NCI-H748 treated with DMSO at 0.1 percent for 48 hours (cell line): Measurements from ENCODE around the gene ATP12A.

Experiments
- DNase-seq: peaks from one replicate; lab custom pipeline; 2025; lab: John Stamatoyannopoulos, UW

ATP12A gene

DNA sequence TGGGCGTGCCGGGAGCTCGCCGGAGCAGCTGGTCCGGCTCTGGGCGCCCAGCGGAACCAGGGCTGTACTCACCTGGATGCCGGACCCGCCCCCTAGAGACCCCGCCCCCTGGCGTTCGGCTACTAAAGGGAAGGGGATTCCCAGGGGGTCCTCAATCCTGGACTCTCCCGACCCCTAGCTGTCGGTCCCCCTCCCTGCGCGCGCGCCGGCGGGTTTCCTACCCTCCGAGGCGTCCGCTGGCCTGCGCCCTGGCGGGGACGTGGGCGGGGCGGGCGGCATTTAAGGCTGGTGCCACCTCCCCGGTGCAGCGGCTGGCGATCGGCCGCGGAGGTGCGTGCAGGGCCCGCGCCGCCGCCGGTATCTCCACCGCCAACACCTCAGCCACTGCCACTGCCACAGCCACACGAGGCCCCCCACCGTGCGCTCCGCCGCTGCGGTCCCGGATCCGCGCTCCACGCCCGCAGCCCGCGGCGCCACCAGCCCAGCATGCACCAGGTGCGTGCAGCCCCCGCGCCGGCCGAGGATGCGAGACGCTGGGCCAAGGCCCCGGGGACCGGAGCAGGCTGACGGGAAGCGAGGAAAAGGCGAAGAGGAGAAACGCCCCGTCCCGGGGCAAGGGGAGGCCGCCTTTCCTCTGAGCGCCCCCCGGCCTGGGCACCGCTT is at the start of gene ATP12A:
Gene ATP12A, plus strand, starts transcription at position 151 of the 663 bp plus-strand sequence. Its CDS starts 336 bp downstream, at position 487.
- DNase-seq = peak; percentile 43

- DNase-seq = no peak
Measured at GRCh38 chr13:24630851-24631620, 49.2 kb upstream of the ATP12A start.

DNA sequence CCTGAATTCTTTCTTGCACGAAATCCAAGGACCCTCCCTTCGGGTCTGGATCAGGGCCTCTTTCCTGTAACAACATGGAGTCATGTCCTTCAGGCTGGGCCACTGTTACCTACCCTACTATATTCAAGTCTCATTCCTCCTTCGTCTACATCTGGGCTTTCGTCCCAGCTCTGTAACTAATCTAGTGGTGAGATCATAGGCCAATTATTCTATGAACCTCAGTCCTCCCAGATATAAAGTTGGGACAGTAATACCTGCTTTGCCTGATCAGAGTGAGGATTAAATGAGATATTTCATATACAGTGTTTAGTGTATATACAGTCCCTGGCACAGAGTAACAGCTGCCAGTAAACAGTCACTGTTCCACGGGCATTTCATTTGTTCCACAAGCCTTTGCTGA is 48.3 kb upstream of the ATP12A start:
- no peak for DNase-seq

DNA sequence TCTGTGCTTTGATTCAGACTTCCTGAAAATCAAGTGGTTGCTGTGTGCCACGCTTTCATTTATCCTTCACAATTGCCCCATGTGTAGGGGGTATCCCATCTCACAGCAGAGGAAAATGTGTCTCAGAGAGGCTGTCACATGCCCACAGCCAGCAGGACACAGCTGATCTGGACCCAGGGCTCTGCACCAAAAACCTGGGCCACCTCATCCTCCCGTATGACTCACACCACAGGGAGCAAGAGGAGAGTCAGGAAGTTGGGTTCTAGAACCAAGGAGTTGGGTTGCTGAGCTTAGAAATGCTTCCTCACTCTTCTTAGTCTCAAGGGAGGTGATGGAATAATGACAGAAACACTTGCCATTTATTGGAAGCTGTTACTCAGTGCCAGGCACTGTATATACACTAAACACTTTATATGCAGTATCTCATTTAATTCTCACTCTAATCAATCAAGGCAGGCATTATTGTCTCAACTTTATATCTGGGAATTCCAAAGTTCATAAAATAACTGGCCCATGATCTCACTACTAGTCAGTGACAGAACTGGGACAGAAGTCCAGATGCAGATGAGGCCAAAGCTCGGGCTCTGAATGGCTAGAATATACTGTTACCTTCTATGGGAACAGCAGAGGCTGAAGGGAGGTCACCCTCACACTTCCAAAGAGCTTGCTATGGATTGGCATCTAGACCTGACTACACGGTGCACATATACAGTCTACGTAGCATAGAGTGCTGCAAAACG is 47.7 kb upstream of the ATP12A start:
- no peak for DNase-seq

GRCh38 chr13:24636776-24637175 is 43.4 kb upstream of the ATP12A start:
- no peak for DNase-seq

DNA sequence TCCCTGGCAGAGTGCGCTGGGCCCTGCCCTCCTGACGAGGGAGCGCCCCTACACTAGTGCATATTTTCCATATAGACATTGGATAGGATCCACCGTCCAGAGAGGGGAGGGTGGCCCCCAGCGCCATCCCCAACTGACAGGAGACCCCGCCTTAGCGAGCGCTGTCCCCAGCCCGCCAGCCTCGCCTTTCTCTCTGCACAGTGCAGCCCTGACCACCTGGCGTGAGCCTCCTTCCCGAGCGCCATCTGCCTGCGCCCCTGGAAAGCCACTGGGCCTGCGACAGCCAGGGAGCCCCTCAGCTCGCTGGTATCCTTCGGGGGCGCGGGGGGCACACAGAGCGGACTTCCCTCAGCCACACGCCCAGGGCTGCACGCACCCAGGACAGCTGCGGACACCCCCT is 42.1 kb upstream of the ATP12A start:
- DNase-seq = no peak

GRCh38 chr13:24640752-24641151 is 39.5 kb upstream of the ATP12A start:
- DNase-seq = no peak

- no peak for DNase-seq
Measured at GRCh38 chr13:24642219-24642618, 38.0 kb upstream of the ATP12A start.

DNA sequence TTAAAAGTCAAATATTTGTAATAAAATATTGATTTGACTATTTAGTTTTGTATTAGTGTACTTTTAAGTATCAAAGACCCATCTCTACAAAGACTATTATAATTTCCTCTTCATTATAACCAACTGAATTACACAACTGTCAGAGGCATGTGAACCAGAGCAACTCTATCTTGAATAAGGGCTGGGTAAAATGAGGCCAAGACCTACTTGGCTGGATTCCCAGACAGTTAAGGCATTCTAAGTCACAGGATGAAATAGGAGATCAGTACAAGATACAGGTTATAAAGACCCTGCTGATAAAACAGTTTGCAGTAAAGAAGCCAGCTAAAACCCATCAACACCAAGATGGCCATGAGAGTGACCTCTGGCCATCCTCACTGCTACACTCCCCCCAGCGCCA is 36.2 kb upstream of the ATP12A start:
- DNase-seq = no peak

DNA sequence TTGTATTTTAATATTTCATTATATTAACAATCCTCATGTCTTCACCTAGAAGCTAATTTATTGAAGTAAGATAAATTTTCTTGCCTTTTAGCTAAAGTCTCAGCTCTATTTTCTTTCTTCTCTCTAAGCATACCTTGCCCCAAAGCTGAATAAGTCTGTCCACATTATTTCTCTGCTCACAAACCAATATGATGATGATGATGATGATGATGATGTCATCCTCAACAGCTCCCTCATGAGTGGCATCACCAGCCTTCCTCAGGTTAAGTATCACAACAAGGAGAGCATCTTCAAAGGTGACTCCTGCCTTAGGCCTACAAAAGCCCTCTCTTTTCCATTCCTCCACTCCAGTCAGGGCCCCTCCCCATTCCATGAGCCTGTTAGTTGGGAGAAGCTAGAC is 31.9 kb upstream of the ATP12A start:
- no peak for DNase-seq

DNA sequence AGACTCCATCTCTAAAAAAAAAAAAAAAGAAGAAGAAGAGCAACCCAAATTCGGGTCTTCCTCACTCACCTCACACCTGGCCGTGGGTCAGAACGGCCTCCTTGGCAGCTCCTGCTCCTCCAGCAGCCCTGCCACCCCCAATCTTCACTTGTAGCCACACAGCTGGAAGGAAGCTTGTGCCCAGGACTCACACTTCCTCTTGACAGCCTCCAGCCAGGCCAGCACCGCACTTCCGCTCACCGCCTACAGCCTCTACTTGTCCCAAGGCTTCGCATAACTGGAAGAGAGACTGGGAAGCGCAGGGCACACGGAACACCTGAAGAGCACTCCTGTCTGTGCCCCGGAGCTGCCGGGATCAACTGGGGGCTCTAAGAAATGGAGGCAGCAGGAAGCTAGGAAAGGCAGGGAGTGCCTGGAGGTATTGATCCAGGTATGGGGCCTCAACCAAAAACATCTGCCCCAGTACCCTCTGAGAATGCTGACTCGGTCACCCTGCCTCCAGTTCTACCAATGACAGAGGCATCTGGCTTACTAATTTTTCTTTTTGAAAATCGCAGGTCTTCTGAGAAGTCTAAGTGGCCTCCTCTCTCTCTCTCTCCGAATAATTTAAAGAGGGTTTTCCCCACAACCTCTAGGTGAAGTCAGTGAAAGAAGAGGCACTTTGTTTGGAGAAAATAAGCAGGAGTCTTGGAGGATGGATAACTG is 31.1 kb upstream of the ATP12A start:
- no peak for DNase-seq

- no peak for DNase-seq
Measured at GRCh38 chr13:24649688-24650043, 30.5 kb upstream of the ATP12A start.

GRCh38 chr13:24650161-24650560 is 30.0 kb upstream of the ATP12A start:
- DNase-seq = no peak

- DNase-seq = no peak
Measured at GRCh38 chr13:24651718-24652345, 28.4 kb upstream of the ATP12A start.

GRCh38 chr13:24652359-24652758 is 27.8 kb upstream of the ATP12A start:
- no peak for DNase-seq

DNA sequence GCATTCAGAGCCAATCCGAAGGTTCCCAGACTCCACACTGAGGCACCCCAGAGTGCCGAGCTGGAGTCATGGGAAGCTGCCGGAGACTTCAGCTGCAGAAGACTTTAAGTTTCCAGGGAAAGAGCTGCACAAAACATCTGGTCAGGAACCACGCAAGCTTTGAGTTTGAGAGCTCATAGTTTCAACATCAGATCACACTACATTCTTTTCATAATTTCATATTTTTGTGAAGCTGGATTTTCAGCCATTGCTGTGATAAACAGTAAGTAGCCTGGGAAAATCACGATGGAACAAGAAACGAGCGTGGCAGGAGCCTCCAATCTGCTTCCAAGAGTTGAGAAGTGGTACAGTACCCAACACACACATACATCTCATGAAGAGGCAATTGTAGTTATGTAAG is 25.5 kb upstream of the ATP12A start:
- no peak for DNase-seq

- no peak for DNase-seq
Measured at GRCh38 chr13:24659239-24659638, 21.0 kb upstream of the ATP12A start.

DNA sequence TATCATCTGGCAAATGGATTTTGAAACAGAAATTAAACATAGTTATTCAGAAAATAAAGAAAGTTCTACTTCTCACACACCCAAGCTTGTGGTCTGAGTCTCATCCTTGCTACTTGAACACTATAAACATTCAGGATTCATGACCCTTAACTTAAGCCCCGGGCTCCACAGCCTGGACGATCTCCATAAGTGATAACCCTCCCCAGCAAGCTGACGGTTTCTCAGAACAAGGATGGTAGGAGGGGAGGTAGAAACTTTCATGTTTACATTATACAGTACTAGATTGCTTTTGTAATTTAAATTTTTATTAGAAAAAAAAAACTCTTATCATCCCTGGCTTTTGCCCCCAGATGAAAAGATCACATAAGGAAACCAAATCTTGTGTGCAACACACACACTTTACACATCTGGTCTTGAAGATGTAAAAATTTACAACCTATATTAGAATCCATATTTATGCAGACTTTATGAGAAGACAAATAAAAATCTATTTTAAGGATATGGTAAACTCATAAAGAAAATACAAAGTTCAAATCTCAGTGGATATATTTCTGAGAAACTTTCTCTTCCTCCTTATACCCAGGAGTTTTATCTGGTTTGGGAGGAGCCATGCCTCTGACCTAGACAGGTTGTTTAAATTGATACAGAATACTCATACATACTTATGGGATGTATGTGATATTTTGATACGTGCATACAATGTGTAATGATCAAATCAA is 20.0 kb upstream of the ATP12A start:
- DNase-seq = no peak

DNA sequence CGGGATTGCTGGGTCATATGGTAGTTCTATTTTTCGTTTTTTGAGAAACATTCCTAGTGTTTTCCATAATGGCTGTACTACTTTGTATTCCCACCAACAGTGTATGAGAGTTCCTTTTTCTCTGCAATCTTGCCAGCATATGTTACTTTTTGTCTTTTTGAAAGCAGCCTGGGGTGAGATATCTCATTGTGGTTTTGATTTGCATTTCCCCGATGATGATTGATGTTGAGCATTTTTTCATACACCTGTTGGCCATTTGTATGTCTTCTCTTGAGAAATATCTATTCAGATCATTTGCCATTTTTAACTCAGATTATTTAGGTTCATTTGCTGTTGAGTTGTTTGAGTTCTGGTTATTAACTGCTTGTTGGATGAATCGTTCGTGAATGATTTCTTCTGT is 18.5 kb upstream of the ATP12A start:
- no peak for DNase-seq

- DNase-seq = no peak
Measured at GRCh38 chr13:24662195-24663088, 17.8 kb upstream of the ATP12A start.
